Suprapubic skin (tissue), 4 donors: ENCODE data around the gene AP1G2.

Experiments used
- POLR2A ChIP-seq, 2 donors: fragments of 450-650 bp; IDR thresholded peaks; one replicate each; pipeline ENCODE4 v1.6.1; 2017; ENCODE audit warnings: antibody characterized with exemption in 2 of 2, mild to moderate bottlenecking in 2 of 2, moderate library complexity in 2 of 2
- POLR2AphosphoS5 ChIP-seq, 3 donors: sonication (generic); formaldehyde crosslinking; IDR thresholded peaks; one replicate each; pipeline ENCODE4 v1.6.1; 2017; ENCODE audit warnings: antibody characterized with exemption in 3 of 3
- TF ChIP-seq, protein P1 (sequence below), 2 donors: fragments of 200-600 bp in 1 of 2; fragments of 450-650 bp in 1 of 2; sonication (generic) in 1 of 2; IDR thresholded peaks; one replicate each; pipeline ENCODE4 v1.5.1; 2016 to 2019; ENCODE audit warnings: antibody characterized with exemption in 2 of 2, mild to moderate bottlenecking in 1 of 2, moderate library complexity in 1 of 2

DNA sequence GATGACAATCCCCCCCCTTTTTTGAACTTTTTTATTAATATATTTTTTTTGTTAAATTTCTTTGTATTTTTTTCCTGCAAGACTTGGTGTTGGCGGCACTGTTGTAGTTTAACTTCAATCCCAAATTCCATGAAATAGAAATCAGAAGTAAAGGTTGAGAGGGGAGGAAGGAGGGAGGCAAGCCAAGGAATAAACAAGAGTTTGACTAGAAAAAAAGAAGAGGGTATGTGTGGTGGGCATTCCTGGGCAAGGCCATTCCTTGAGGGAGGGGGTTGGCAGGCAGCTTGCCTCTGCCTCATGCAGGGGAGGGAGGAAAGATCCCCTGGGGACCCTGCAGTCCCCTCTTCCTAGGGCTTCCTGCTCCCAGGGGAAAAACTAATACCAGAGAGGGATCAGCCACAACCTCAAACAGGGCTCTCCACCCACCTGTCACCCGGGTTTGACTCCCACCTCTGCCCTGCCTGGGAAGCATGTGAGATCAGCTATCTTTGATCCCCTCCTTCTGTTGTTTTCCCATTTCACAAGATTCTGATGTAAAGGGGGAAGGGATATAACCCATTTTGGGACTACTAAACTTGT, 519 bp upstream of the AP1G2 start:
- TF ChIP-seq, protein P1, sequence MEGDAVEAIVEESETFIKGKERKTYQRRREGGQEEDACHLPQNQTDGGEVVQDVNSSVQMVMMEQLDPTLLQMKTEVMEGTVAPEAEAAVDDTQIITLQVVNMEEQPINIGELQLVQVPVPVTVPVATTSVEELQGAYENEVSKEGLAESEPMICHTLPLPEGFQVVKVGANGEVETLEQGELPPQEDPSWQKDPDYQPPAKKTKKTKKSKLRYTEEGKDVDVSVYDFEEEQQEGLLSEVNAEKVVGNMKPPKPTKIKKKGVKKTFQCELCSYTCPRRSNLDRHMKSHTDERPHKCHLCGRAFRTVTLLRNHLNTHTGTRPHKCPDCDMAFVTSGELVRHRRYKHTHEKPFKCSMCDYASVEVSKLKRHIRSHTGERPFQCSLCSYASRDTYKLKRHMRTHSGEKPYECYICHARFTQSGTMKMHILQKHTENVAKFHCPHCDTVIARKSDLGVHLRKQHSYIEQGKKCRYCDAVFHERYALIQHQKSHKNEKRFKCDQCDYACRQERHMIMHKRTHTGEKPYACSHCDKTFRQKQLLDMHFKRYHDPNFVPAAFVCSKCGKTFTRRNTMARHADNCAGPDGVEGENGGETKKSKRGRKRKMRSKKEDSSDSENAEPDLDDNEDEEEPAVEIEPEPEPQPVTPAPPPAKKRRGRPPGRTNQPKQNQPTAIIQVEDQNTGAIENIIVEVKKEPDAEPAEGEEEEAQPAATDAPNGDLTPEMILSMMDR (IDR thresholded peaks at IDR 0.05): no peak
- TF ChIP-seq POLR2AphosphoS5 (IDR thresholded peaks at IDR 0.05): no peak
- TF ChIP-seq POLR2A (IDR thresholded peaks at IDR 0.05): no peak
